Endothelial cell (in vitro differentiated cells): ENCODE measurements around the gene KRTAP4-11. TPM values are rescaled to one million over a fixed set of nuclear protein-coding genes. Genes with fewer than 3 reads are reported as not detected.

ENCODE experiments used
- DNase-seq: peaks from one replicate; pipeline ENCODE4 v3.0.0; 2021; ENCODE audit warnings: low spot score
- H3K27ac Mint-ChIP-seq: one replicate; pipeline ENCODE4 v1.8.0; 2021; ENCODE audit warnings: mixed read lengths, inconsistent platforms; ENCODE audit not compliant: unreplicated experiment
- H3K27me3 Mint-ChIP-seq: one replicate; pipeline ENCODE4 v1.8.0; 2021; ENCODE audit warnings: mild to moderate bottlenecking, moderate library complexity, mixed read lengths, inconsistent platforms; ENCODE audit not compliant: unreplicated experiment
- H3K36me3 Mint-ChIP-seq: one replicate; pipeline ENCODE4 v1.8.0; 2021; ENCODE audit warnings: mild to moderate bottlenecking, low read depth, mixed read lengths, inconsistent platforms; ENCODE audit not compliant: unreplicated experiment
- H3K4me1 Mint-ChIP-seq: one replicate; pipeline ENCODE4 v1.8.0; 2021; ENCODE audit warnings: mild to moderate bottlenecking, mixed read lengths, inconsistent platforms; ENCODE audit not compliant: unreplicated experiment
- H3K4me3 Mint-ChIP-seq: one replicate; pipeline ENCODE4 v1.8.0; 2021; ENCODE audit warnings: mild to moderate bottlenecking, mixed read lengths, inconsistent platforms; ENCODE audit not compliant: unreplicated experiment
- H3K9me3 Mint-ChIP-seq: one replicate; pipeline ENCODE4 v1.8.0; 2021; ENCODE audit warnings: mixed read lengths, inconsistent platforms; ENCODE audit not compliant: unreplicated experiment
- CTCF ChIP-seq: fragments of 200-600 bp; sonication (generic); IDR thresholded peaks from one replicate; pipeline ENCODE4 v1.5.0; 2021; ENCODE audit warnings: antibody characterized with exemption; ENCODE audit not compliant: unreplicated experiment
- total RNA-seq: library from RNA; stranded (reverse); fragmentation: NEBNext Ultra II Directional; extraction: Animal tissue kit (Norgen Biotek cat#: 25700); gene quantifications from one replicate; pipeline ENCODE4 v1.2.1, GENCODE V29; 2021; ENCODE audit not compliant: unreplicated experiment

The KRTAP4-11 gene
- total RNA-seq, 1 donor from 2014 or later = not detected

- Mint-ChIP-seq H3K9me3 (no peaks in the 10 kb centered on the region), H3K36me3 (no peaks in the 10 kb centered on the region), H3K4me3 (no peak overlapping the region), H3K4me1 (no peaks in the 10 kb centered on the region), H3K27ac (no peak overlapping the region), H3K27me3 (no peaks in the 10 kb centered on the region)
- DNase-seq = no peak
- no peak for TF ChIP-seq CTCF
Observed at GRCh38 chr17:41082626-41083025, 35.5 kb downstream of the KRTAP4-11 start.

GRCh38 chr17:41076788-41077187 is 41.4 kb downstream of the KRTAP4-11 start:
- Mint-ChIP-seq H3K27ac (no peak overlapping the region), H3K4me1 (no peaks in the 10 kb centered on the region), H3K9me3 (no peaks in the 10 kb centered on the region), H3K27me3 (peaks cover 4% of the 10 kb centered on the region), H3K4me3 (no peak overlapping the region), H3K36me3 (no peaks in the 10 kb centered on the region)
- no peak for TF ChIP-seq CTCF
- no peak for DNase-seq

- Mint-ChIP-seq H3K4me1 (no peaks in the 10 kb centered on the region), H3K9me3 (no peaks in the 10 kb centered on the region), H3K27ac (no peak overlapping the region), H3K4me3 (no peak overlapping the region), H3K27me3 (peaks cover 4% of the 10 kb centered on the region), H3K36me3 (no peaks in the 10 kb centered on the region)
- no peak for TF ChIP-seq CTCF
- no peak for DNase-seq
Observed at GRCh38 chr17:41073676-41074075, 44.5 kb downstream of the KRTAP4-11 start.

GRCh38 chr17:41071606-41072360 is 46.4 kb downstream of the KRTAP4-11 start:
- no peak for TF ChIP-seq CTCF
- H3K27ac Mint-ChIP-seq = no peak overlapping the region
- DNase-seq = no peak
- no peak overlapping the region for H3K4me3 Mint-ChIP-seq
- H3K36me3 Mint-ChIP-seq = no peaks in the 10 kb centered on the region
- H3K4me1 Mint-ChIP-seq = no peaks in the 10 kb centered on the region
- H3K9me3 Mint-ChIP-seq = no peaks in the 10 kb centered on the region
- H3K27me3 Mint-ChIP-seq = peaks cover 4% of the 10 kb centered on the region

- no peak for TF ChIP-seq CTCF
- Mint-ChIP-seq H3K36me3 (no peaks in the 10 kb centered on the region), H3K9me3 (no peaks in the 10 kb centered on the region), H3K4me1 (no peaks in the 10 kb centered on the region), H3K27ac (no peak overlapping the region), H3K27me3 (peaks cover 4% of the 10 kb centered on the region), H3K4me3 (no peak overlapping the region)
- DNase-seq = no peak
Observed at GRCh38 chr17:41069031-41069430, 49.1 kb downstream of the KRTAP4-11 start.
